NK-92 (cell line): ENCODE results near the gene MLLT6.

Experiments used
- DNase-seq: peaks from one replicate; lab custom pipeline; 2025; ENCODE audit not compliant: unreplicated experiment; lab: John Stamatoyannopoulos, UW

The MLLT6 gene

GRCh38 chr17:38704606-38705522, at the start of gene MLLT6:
Gene MLLT6, plus strand, starts transcription at chr17:38705273. Its CDS starts 360 bp downstream, at chr17:38705633.
- no peak for DNase-seq

- no peak for DNase-seq
These were observed 47.9 kb upstream of the MLLT6 start for GRCh38 chr17:38656959-38657823.

- no peak for DNase-seq
These were observed 47.0 kb upstream of the MLLT6 start for GRCh38 chr17:38657824-38658740.

- DNase-seq: no peak
These were observed 46.2 kb upstream of the MLLT6 start for GRCh38 chr17:38658741-38659345.

GRCh38 chr17:38659415-38659814, 45.7 kb upstream of the MLLT6 start:
- DNase-seq: no peak

GRCh38 chr17:38660097-38661025, 44.7 kb upstream of the MLLT6 start:
- DNase-seq: no peak

- DNase-seq: no peak
These were observed 41.8 kb upstream of the MLLT6 start for GRCh38 chr17:38663125-38663751.

- DNase-seq: no peak
These were observed 41.0 kb upstream of the MLLT6 start for GRCh38 chr17:38663964-38664644.

- DNase-seq: no peak
These were observed 37.8 kb upstream of the MLLT6 start for GRCh38 chr17:38667099-38667786.

GRCh38 chr17:38667787-38668122, 37.3 kb upstream of the MLLT6 start:
- no peak for DNase-seq

- DNase-seq: no peak
These were observed 35.6 kb upstream of the MLLT6 start for GRCh38 chr17:38669520-38669919.

- DNase-seq: no peak
These were observed 32.9 kb upstream of the MLLT6 start for GRCh38 chr17:38671939-38672720.

- no peak for DNase-seq
These were observed 32.0 kb upstream of the MLLT6 start for GRCh38 chr17:38672788-38673706.

- no peak for DNase-seq
These were observed 31.4 kb upstream of the MLLT6 start for GRCh38 chr17:38673707-38674013.

GRCh38 chr17:38674014-38674748, 30.9 kb upstream of the MLLT6 start:
- no peak for DNase-seq
